Upper lobe of left lung (tissue), 6 donors: ENCODE results near the gene KLKB1. TPM values are rescaled to one million over a fixed set of nuclear protein-coding genes. Genes with fewer than 3 reads are reported as not detected.

ENCODE experiments used
- ATAC-seq, 2 donors: fragments of 200-7000 bp; cut with Tn5 transposase; one replicate each; pipeline ENCODE4 v1.9.1; 2022; ENCODE audit warnings: mild to moderate bottlenecking in 2 of 2, moderate library complexity in 2 of 2; ENCODE audit not compliant: low FRiP score in 2 of 2
- DNase-seq, 2 donors: peaks; one replicate each; pipeline ENCODE4 v3.0.0-alpha.2; 2019 to 2020
- H3K27ac ChIP-seq, 4 donors: fragments of 200-600 bp; sonication (generic); one replicate each; pipeline ENCODE4 v1.5.1; 2016 to 2019
- H3K27me3 ChIP-seq, 4 donors: fragments of 200-600 bp; sonication (generic); one replicate each; pipeline ENCODE4 v1.5.1; 2017 to 2019
- H3K36me3 ChIP-seq, 4 donors: fragments of 200-600 bp; sonication (generic); one replicate each; pipeline ENCODE4 v1.5.1; 2016 to 2019
- H3K4me1 ChIP-seq, 4 donors: fragments of 200-600 bp; sonication (generic); one replicate each; pipeline ENCODE4 v1.5.1; 2018 to 2019
- H3K4me3 ChIP-seq, 4 donors: fragments of 200-600 bp; sonication (generic); one replicate each; pipeline ENCODE4 v1.5.1; 2017 to 2019; ENCODE audit warnings: mild to moderate bottlenecking in 2 of 4, moderate library complexity in 1 of 4
- H3K9me3 ChIP-seq, 4 donors: fragments of 200-600 bp; sonication (generic); one replicate each; pipeline ENCODE4 v1.5.1; 2018 to 2019
- EP300 ChIP-seq, 4 donors: sonication (generic); formaldehyde crosslinking; IDR thresholded peaks; one replicate each; pipeline ENCODE4 v1.5.1; 2017; ENCODE audit warnings: antibody characterized with exemption in 4 of 4, control low read depth in 2 of 4
- POLR2A ChIP-seq, 4 donors: fragments of 450-650 bp; IDR thresholded peaks; one replicate each; pipeline ENCODE4 v1.5.1; 2016 to 2017; ENCODE audit warnings: antibody characterized with exemption in 4 of 4, mild to moderate bottlenecking in 2 of 4
- POLR2AphosphoS5 ChIP-seq, 2 donors: sonication (generic); formaldehyde crosslinking; IDR thresholded peaks; one replicate each; pipeline ENCODE4 v1.5.1; 2017; ENCODE audit warnings: antibody characterized with exemption in 2 of 2
- WGBS, 2 donors: methylation state at CpG; one replicate each; pipeline ENCODE4 v1.1.5; 2017 to 2018; 5-methylcytosine and 5-hydroxymethylcytosine counted together
- total RNA-seq, 6 donors: library from RNA; depleted of rRNA in 4 of 6; stranded (reverse); fragments of >200 nt in 4 of 6; gene quantifications; one replicate each; pipeline versions ENCODE4 v1.1.0 to v1.2.1, GENCODE V29; 2016 to 2021
- TF ChIP-seq, protein P1 (sequence below), 6 experiments: fragments of 450-650 bp in 4 of 6; fragments of 200-600 bp in 2 of 6; sonication (generic) in 2 of 6; IDR thresholded peaks; one replicate each; pipeline ENCODE4 v1.5.1; 2016 to 2019; ENCODE audit warnings: antibody characterized with exemption in 6 of 6
- donor health status: DM: no; HTN: no; CAD: no; lungs with moderate emphysema.
- donor health status: DM: no; HTN: yes; CAD: no; lungs with severe emphysema.

Gene KLKB1
- total RNA-seq, 6 donors from 2014 or later, result 0.40 to 4.7 (median 0.89) TPM; not detected in 1

DNA sequence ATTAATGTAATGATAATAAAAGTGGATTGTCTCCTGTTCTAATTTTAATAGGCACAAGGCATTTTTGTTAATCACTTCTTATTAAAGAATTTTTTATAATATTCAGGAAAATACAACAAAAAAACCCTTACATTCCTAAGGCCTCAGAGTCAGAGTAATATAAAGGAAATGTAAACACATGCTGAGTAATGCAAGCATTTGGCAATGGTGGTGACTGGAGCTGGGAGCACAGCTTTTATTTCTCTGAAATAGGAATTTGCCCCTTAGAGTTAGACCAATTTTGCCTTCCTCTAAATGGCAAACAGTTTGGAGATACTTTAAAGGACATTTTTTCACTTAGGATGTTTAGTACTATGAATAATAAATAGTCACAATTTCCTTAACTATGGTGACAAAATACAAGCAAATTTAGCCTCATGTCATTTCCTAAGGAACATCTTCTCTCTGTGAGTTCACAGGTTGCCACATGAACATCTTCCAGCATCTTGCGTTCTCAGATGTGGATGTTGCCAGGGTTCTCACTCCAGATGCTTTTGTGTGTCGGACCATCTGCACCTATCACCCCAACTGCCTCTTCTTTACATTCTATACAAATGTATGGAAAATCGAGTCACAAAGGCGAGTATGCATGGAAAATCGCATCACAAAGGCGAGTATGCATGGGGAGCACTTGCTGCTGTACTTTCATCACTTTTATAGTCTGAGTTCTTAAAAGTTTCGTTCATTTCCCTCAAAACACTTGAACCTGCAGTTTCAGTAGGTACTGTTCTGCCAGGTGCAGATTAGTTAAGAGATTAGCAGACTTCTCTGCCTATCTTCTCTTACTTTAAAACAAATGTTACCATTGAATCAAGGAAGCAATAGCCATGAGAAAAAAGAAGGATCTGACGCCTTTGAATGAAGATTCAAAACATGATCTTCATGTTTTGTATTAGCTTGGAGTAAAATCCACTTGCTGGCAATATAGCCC is 22.8 kb downstream of the KLKB1 start:
- H3K4me3 ChIP-seq, result no peak overlapping the region
- ATAC-seq (no peak), DNase-seq (no peak)
- H3K27ac ChIP-seq, result no peak overlapping the region
- WGBS, 2 donors, result 77 to 78% methylated on average over 8 of the region's 8 CpGs
- no peaks in the 10 kb centered on the region for H3K4me1 ChIP-seq
- H3K27me3 ChIP-seq, result no peaks in the 10 kb centered on the region
- H3K36me3 ChIP-seq, result no peaks in the 10 kb centered on the region
- TF ChIP-seq, protein P1, sequence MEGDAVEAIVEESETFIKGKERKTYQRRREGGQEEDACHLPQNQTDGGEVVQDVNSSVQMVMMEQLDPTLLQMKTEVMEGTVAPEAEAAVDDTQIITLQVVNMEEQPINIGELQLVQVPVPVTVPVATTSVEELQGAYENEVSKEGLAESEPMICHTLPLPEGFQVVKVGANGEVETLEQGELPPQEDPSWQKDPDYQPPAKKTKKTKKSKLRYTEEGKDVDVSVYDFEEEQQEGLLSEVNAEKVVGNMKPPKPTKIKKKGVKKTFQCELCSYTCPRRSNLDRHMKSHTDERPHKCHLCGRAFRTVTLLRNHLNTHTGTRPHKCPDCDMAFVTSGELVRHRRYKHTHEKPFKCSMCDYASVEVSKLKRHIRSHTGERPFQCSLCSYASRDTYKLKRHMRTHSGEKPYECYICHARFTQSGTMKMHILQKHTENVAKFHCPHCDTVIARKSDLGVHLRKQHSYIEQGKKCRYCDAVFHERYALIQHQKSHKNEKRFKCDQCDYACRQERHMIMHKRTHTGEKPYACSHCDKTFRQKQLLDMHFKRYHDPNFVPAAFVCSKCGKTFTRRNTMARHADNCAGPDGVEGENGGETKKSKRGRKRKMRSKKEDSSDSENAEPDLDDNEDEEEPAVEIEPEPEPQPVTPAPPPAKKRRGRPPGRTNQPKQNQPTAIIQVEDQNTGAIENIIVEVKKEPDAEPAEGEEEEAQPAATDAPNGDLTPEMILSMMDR (IDR thresholded peaks at IDR 0.05), result no peak
- H3K9me3 ChIP-seq, result no peaks in the 10 kb centered on the region

DNA sequence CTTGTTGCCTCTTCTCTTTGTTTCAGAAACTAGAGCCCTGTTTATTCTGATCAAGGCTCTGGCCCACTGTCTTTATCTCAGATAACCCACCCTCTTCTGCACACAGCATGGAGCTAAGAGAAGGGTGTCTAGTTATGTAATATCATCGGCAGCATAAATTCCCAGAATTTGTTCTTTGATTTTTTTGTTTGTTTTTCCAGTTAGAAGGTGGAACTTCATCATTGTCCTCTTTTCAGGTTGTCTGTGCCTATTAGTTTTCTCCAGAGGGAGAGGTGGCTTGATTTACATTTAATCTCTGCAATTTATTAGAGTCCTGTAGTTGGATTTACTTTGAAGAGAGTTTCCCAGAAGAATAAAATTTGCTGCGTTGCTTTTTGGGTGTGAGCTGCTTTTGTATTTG is 23.5 kb downstream of the KLKB1 start:
- H3K9me3 ChIP-seq, result no peaks in the 10 kb centered on the region
- DNase-seq (no peak), ATAC-seq (no peak)
- no peaks in the 10 kb centered on the region for H3K4me1 ChIP-seq
- no peaks in the 10 kb centered on the region for H3K36me3 ChIP-seq
- H3K27ac ChIP-seq, result no peak overlapping the region
- no peak for TF ChIP-seq EP300 (IDR thresholded peaks at IDR 0.05)
- TF ChIP-seq, protein P1 (IDR thresholded peaks at IDR 0.05), result no peak
- no peaks in the 10 kb centered on the region for H3K27me3 ChIP-seq
- H3K4me3 ChIP-seq, result no peak overlapping the region
- 45 to 55% methylated on average over 2 of the region's 2 CpGs for WGBS, 2 donors

DNA sequence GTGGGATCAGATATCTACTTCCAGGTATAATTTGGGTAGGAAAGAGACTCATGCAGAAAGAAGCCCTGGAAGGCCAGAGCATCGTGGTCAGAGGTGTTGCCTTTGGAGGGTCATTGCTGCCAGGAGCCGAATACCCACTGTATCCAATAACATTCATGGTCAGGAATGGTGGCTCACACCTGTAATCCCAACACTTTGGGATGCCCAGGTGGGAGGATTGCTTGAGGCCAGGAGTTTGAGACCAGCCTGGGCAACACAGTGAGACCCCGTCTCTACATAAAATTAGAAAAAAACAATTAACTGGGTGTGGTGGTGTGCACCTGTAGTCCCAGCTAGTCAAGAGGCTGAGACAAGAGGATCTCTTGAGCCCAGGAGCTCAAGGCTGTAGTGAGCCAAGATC is 27.8 kb downstream of the KLKB1 start:
- TF ChIP-seq EP300 (IDR thresholded peaks at IDR 0.05) (no peak), POLR2A (IDR thresholded peaks at IDR 0.05) (no peak), POLR2AphosphoS5 (IDR thresholded peaks at IDR 0.05) (no peak)
- TF ChIP-seq, protein P1 (IDR thresholded peaks at IDR 0.05), result no peak
- H3K27me3 ChIP-seq, result no peaks in the 10 kb centered on the region
- H3K9me3 ChIP-seq, result no peaks in the 10 kb centered on the region
- no peaks in the 10 kb centered on the region for H3K4me1 ChIP-seq
- DNase-seq, result no peak
- H3K4me3 ChIP-seq, result no peak overlapping the region
- H3K36me3 ChIP-seq, result no peaks in the 10 kb centered on the region
- ATAC-seq, result no peak
- WGBS, 2 donors, result 94 to 95% methylated on average over 3 of the region's 3 CpGs
- H3K27ac ChIP-seq, result no peak overlapping the region

DNA sequence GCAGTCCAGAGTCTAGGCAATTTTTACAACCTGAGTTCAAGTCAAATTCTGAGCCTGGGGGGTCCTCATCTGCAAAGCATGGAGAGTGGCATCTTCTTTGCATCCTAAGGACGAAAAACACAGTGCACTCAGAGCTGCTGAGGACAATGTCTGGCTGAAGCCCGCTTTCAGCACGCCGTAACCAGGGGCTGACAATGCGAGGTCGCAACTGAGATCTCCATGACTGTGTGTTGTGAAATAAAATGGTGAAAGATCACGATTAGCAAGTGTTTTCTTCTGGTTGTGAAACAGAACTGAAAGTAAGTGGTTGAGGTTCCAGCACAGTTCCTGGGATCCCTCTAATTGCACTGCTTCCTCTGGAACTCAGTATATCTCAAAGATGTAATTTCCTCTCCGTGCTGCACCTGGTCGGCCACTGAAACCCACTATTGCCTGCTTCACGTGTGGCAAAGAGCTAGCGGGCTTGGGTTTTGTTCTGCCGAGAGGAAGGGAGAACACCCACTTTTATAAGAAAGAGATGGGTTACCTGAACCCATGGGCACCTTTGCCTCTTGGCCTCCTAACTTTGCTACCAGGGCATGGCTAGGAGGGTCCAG is 31.0 kb downstream of the KLKB1 start:
- 77 to 89% methylated on average over 12 of the region's 12 CpGs for WGBS, 2 donors
- TF ChIP-seq EP300 (IDR thresholded peaks at IDR 0.05) (no peak), POLR2A (IDR thresholded peaks at IDR 0.05) (no peak), POLR2AphosphoS5 (IDR thresholded peaks at IDR 0.05) (no peak)
- TF ChIP-seq, protein P1 (IDR thresholded peaks at IDR 0.05), result no peak
- H3K27me3 ChIP-seq, result no peaks in the 10 kb centered on the region
- H3K4me1 ChIP-seq, result no peaks in the 10 kb centered on the region
- no peak overlapping the region for H3K4me3 ChIP-seq
- DNase-seq, result no peak
- H3K27ac ChIP-seq, result no peak overlapping the region
- no peaks in the 10 kb centered on the region for H3K9me3 ChIP-seq
- H3K36me3 ChIP-seq, result no peaks in the 10 kb centered on the region
- no peak for ATAC-seq
